ENCODE results near the gene LZIC. TPM values are rescaled to one million over a fixed set of nuclear protein-coding genes. Genes with fewer than 3 reads are reported as not detected.
A peak's percentile ranks its signal among the peaks of the same experiment; 100 is the strongest.

The LZIC gene
- total RNA-seq, 2 donors from 2014 or later = 21.9 to 27.9 TPM

- Histone ChIP-seq H3K4me1 (ENCODE audit: control insufficient read depth in 1 of 2, low read depth in 2 of 2) (peaks cover 16 to 25% of the 10 kb centered on the region in 2 donors), H3K9me3 (no peaks in the 10 kb centered on the region), H3K36me3 (peaks cover 3% of the 10 kb centered on the region), H3K27me3 (replicated peaks; ENCODE audit: insufficient read depth) (no peaks in the 10 kb centered on the region), H3K4me3 (peak overlapping the region; percentile 91), H3K27ac (peak overlapping the region; percentile 72 to 74)
- ATAC-seq (ENCODE audit: insufficient number of reproducible peaks, low FRiP score, low read depth) (peak; percentile 48), DNase-seq (ENCODE audit: low spot score) (no peak)
- no peak for TF ChIP-seq CTCF (IDR thresholded peaks at IDR 0.05)
Observed at GRCh38 chr1:9942399-9942938, 722 bp downstream of the LZIC start.

GRCh38 chr1:9929431-9930385, 13.5 kb downstream of the LZIC start:
- H3K27ac ChIP-seq = no peak overlapping the region

GRCh38 chr1:9927259-9927658, 15.9 kb downstream of the LZIC start:
- DNase-seq (ENCODE audit: low spot score) = no peak
- no peak overlapping the region for H3K4me3 ChIP-seq
- H3K27me3 ChIP-seq (replicated peaks; ENCODE audit: insufficient read depth) = no peaks in the 10 kb centered on the region
- no peak overlapping the region for H3K27ac ChIP-seq
- ATAC-seq (ENCODE audit: insufficient number of reproducible peaks, low FRiP score, low read depth) = no peak
- TF ChIP-seq CTCF (IDR thresholded peaks at IDR 0.05) = no peak
- peaks cover 15% of the 10 kb centered on the region for H3K36me3 ChIP-seq
- H3K9me3 ChIP-seq = no peaks in the 10 kb centered on the region
- H3K4me1 ChIP-seq (ENCODE audit: control insufficient read depth in 1 of 2, low read depth in 2 of 2) = no peaks in the 10 kb centered on the region

More at GRCh38 chr1:9929431-9930385, 13.5 kb downstream of the LZIC start:
- Histone ChIP-seq H3K27me3 (replicated peaks; ENCODE audit: insufficient read depth) (no peaks in the 10 kb centered on the region), H3K4me1 (ENCODE audit: control insufficient read depth in 1 of 2, low read depth in 2 of 2) (no peaks in the 10 kb centered on the region), H3K4me3 (no peak overlapping the region), H3K36me3 (peaks cover 19% of the 10 kb centered on the region), H3K9me3 (no peaks in the 10 kb centered on the region)
- DNase-seq (ENCODE audit: low spot score) (no peak), ATAC-seq (ENCODE audit: insufficient number of reproducible peaks, low FRiP score, low read depth) (no peak)
- no peak for TF ChIP-seq CTCF (IDR thresholded peaks at IDR 0.05)

GRCh38 chr1:9922342-9922741, 20.8 kb downstream of the LZIC start:
- Histone ChIP-seq H3K4me1 (ENCODE audit: control insufficient read depth in 1 of 2, low read depth in 2 of 2) (no peaks in the 10 kb centered on the region), H3K27me3 (replicated peaks; ENCODE audit: insufficient read depth) (no peaks in the 10 kb centered on the region), H3K9me3 (no peaks in the 10 kb centered on the region), H3K27ac (no peak overlapping the region), H3K36me3 (no peaks in the 10 kb centered on the region), H3K4me3 (no peak overlapping the region)
- TF ChIP-seq CTCF (IDR thresholded peaks at IDR 0.05) = no peak
- DNase-seq (ENCODE audit: low spot score) (no peak), ATAC-seq (ENCODE audit: insufficient number of reproducible peaks, low FRiP score, low read depth) (no peak)

GRCh38 chr1:9920606-9921005, 22.6 kb downstream of the LZIC start:
- TF ChIP-seq CTCF (IDR thresholded peaks at IDR 0.05) = no peak

More at GRCh38 chr1:9920606-9921005, 22.6 kb downstream of the LZIC start:
- no peak overlapping the region for H3K27ac ChIP-seq
- ATAC-seq (ENCODE audit: insufficient number of reproducible peaks, low FRiP score, low read depth) (no peak), DNase-seq (ENCODE audit: low spot score) (no peak)
- no peaks in the 10 kb centered on the region for H3K27me3 ChIP-seq (replicated peaks; ENCODE audit: insufficient read depth)
- H3K4me3 ChIP-seq = no peak overlapping the region
- no peaks in the 10 kb centered on the region for H3K4me1 ChIP-seq (ENCODE audit: control insufficient read depth in 1 of 2, low read depth in 2 of 2)
- H3K9me3 ChIP-seq = no peaks in the 10 kb centered on the region
- no peaks in the 10 kb centered on the region for H3K36me3 ChIP-seq
